ENCODE measurements around the gene TNNT2. TPM values are rescaled to one million over a fixed set of nuclear protein-coding genes. Genes with fewer than 3 reads are reported as not detected.
A peak's percentile ranks its signal among the peaks of the same experiment; 100 is the strongest.

Gene TNNT2
- total RNA-seq, 4 donors from 2014 or later = 2.0 to 2.4 (median 2.1) TPM; not detected in 1

- ATAC-seq (ENCODE audit: low FRiP score) (no peak), DNase-seq (ENCODE audit: low spot score) (no peak)
- TF ChIP-seq CTCF (IDR thresholded peaks at IDR 0.05) = no peak
Measured at GRCh38 chr1:201411292-201411691, 33.8 kb upstream of the TNNT2 start.

- no peak for TF ChIP-seq CTCF (IDR thresholded peaks at IDR 0.05)
- DNase-seq (ENCODE audit: low spot score) (no peak), ATAC-seq (ENCODE audit: low FRiP score) (no peak)
Measured at GRCh38 chr1:201409440-201409839, 32.0 kb upstream of the TNNT2 start.

GRCh38 chr1:201408834-201409200 is 31.3 kb upstream of the TNNT2 start:
- ATAC-seq (ENCODE audit: low FRiP score) = no peak
- no peak for TF ChIP-seq CTCF (IDR thresholded peaks at IDR 0.05)
- no peak for DNase-seq (ENCODE audit: low spot score)

- peak; percentile 29 for ATAC-seq (ENCODE audit: low FRiP score)
- peak in 2 of 3 donors; percentile 19 to 65 for TF ChIP-seq CTCF (IDR thresholded peaks at IDR 0.05)
- DNase-seq (ENCODE audit: low spot score) = peak; percentile 88
Measured at GRCh38 chr1:201408176-201408833, 30.8 kb upstream of the TNNT2 start.

GRCh38 chr1:201406831-201407406 is 29.4 kb upstream of the TNNT2 start:
- ATAC-seq (ENCODE audit: low FRiP score) (no peak), DNase-seq (ENCODE audit: low spot score) (no peak)
- no peak for TF ChIP-seq CTCF (IDR thresholded peaks at IDR 0.05)

GRCh38 chr1:201405484-201405831 is 28.0 kb upstream of the TNNT2 start:
- ATAC-seq (ENCODE audit: low FRiP score) (no peak), DNase-seq (ENCODE audit: low spot score) (no peak)
- TF ChIP-seq CTCF (IDR thresholded peaks at IDR 0.05) = no peak
